ENCODE data around the gene CCDC167.

The CCDC167 gene

DNA sequence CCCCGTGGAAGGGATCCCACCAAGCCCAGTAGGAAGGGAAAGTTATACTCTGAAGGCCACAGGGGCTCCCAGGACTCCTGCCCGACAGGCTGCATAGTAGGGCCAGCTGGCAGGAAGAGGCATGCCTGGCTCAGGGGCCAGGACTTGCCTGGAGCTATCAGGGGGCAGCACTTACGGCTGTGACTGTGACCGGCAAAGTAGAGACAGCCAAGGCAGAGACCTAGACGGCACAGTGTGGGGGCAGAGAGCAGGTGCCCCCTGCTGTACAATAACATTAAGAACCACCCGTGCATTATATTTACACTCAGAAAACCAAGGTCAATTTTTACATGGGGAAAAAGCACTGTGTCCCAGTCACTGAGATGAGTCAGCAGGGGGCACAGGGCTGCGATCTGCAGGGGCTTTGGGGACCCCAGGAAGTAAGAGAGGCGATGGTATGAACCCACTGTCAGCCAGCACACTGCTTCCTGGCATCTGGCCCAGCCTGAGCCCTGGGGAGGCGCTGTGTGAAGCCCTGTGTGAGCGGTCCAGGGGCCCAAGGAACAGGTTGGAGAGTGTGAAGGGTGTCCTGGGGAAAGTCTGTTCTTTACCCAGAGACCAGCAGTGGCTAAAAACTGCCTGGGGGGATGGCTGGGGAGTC, 9.9 kb downstream of the CCDC167 start:
- no peak for DNase-seq (ENCODE audit: low read depth)

DNA sequence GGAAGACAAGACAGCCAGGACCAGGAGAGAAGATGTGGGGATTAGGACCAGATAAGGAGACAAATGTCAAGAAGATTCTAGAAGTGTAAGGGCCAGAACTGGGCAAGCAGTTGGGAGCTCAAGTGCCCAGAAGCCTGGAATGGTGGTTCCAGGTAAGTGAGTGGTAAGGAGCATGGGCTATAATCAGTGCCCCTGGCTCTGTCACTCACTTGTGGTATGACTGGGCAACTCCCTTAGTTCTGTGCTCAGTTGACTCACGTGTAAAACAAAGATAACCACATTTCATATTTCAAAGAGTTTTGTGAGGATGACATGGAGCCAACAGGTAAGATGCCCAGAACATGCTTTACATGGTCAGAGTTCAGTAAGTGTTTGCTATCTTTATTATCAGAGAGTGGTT, 11.2 kb downstream of the CCDC167 start:
- no peak for DNase-seq (ENCODE audit: low read depth)

DNA sequence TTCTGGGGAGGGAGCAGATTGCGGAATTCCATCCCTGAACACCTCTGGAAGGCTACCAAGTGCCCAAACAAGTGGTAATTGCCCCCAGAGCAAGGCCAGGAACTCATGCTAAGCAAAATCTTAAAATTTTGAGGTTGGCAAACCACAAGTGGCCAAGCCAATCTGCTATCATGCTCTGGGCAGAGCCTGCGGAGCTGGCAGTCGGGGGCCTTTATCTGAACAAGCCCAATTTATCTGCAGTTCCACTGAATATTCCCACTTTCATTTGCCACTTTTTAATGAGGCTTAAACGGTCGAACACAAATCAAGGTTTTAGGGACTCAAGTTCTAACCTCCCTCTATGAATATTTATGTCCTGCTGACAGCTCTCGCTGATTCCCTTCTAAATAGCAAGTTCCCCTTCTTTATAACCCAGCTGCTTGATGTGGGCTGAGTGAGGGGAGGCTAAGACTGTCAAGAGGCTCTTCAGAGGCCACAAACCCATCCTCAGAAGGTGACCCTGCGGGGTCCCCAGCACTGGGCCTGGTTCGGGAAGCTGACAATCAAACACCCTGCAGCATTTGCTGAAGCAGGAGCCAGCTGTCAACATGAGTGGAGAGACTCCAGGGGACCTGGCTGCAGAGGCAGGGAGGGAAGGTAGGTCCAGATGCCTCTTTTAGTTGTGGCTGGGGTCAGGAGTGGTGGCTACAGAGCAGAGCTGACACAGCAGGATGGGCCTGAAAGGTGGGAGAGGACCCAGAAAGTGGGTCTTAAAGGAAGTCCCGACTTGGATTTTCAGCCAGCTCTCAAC, 11.9 kb downstream of the CCDC167 start:
- no peak for DNase-seq (ENCODE audit: low read depth)

DNA sequence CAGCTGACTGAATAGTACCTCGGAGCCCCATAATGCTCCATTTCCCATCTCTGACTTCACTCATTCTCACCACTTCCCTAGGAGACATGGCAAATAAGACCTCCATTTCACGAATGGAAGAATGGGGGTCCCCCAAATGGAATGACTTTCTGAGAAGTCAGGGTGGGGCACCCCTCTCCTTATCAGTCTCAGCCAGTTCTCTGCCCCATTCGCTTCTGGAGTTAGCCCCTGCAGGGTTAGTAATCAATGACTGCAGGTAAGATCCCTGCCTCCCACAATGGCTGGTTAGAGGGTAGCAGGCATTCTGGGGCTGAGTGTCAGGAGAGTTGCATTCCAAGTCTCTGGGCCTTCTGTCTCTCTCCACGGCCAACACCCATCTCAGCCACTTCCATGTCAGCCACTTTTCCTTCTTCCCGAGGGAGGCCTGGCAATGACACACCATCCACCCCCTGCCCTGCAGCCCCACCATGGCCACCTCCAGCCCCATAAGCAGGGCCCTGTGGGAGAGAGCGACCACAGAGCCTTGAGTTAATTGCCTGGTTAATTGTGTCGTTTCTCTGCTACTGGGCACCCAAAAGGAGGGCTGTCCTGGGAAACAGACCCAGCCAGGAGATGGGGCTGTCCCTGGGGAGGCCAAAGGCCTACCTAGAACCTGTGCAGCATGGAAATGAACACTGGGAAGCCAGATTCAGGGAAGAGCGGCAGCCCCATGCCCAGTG, 13.4 kb downstream of the CCDC167 start:
- no peak for DNase-seq (ENCODE audit: low read depth)

DNA sequence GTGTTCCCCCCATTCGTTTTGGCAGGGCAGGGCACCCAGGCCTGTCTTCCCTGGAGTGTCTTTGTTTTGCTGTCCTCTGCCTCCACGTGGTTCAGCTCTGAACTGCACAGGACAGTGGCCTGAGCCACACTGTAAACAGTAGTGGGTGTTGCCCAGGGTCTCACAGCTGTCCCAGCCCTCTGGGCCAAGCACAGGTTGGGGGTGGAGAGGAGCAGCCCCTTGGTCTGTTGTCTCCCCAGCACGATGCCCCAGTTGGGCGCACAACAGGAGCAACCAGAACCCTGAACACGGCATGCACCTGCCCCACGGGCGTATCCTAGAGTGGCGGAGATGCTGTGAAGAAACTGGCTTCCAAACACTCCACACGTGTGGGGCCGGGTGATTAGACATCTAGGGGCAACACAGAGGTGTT, 14.4 kb downstream of the CCDC167 start:
- no peak for DNase-seq (ENCODE audit: low read depth)

DNA sequence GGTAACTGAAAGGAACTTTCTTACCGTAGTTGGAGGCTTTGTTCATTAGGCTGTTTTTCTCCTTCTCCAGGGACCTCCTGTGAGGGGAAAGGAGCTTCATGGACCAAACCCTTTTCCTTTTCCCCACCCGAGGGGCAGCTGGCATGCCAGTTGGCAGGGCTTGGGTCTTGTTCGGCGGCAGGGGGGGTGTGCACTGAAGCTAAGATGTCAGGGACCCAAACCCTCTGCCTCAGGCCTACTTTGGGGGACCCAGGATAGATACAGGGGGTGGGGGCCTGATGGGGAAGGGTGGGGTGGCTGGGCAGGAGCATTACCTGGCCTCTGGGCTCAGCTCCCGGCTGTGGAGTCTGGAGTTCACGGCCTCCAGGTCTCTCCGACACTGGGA, 14.9 kb downstream of the CCDC167 start:
- no peak for DNase-seq (ENCODE audit: low read depth)

DNA sequence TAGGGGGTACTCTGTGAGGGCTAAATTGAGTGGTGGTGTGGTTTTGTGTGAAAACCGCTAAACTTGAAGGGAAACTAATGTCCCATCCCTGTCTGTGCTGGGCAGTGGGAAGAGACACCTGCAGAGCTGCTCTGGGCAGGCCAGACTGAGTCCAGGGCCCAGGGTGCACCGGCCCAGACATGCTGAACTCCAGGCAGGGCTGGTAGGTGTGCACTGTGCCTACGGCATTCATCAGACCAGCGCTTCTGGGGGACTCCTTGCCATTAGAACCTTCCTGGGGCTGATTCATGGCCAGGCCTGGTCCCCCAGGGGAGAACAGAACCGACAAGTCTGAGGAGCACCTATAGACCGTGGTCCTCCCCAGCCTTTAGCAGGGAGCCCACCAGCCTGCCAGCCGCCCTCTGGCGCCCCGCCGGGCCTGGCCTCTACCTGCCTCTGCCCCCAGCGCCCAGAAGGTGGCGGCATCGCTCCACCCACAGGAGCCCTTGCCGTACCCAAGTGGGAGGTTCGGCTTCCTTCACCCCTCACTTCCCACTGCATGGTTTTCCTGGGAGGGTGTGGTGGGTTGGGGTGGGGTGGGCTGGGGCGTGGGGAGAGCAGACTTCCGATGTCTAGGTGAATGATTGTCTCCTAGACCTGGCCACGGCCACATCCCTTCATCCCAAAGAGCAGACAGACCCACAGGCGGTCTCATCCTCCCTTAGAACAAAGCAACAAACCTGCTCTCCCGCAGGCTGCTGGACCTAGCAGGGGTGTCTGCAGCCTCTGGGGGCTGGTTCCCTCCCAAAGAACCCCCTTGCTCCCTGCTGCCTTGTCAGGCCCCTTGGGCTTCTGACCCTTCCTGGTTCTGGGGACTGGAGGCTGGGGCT, 15.5 kb downstream of the CCDC167 start:
- DNase-seq (ENCODE audit: low read depth): no peak

DNA sequence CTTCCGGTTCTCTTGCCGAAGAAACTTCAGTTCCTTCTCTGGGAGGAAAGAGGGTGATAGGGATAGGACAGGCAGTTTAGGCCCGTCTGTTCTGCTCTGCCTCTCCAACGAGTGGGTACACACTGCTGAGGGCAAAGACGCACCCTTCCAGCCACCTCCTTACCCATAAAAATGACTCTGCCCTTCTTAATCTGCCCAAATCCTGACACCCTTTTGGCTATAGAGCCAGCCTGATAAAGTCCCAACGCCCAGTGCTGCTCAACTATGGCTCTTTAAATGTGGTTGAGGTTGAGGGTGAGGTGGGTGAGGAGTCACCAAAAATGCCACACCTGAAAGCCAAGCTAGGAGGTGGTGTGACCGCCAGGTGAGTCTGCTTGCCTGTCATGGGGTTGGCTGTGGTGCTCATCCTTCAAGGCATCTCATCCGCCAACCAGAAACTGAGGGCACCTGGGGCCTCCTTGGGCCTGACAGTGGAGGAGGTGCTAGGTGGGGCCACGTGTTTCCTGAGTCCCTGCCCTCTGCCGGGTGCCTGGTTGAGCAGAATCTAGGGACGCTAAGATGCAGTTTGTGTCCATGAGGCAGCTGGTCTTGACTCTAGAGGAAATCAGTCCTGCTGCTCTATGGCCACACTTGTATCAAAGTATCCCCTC, 16.3 kb downstream of the CCDC167 start:
- no peak for DNase-seq (ENCODE audit: low read depth)

DNA sequence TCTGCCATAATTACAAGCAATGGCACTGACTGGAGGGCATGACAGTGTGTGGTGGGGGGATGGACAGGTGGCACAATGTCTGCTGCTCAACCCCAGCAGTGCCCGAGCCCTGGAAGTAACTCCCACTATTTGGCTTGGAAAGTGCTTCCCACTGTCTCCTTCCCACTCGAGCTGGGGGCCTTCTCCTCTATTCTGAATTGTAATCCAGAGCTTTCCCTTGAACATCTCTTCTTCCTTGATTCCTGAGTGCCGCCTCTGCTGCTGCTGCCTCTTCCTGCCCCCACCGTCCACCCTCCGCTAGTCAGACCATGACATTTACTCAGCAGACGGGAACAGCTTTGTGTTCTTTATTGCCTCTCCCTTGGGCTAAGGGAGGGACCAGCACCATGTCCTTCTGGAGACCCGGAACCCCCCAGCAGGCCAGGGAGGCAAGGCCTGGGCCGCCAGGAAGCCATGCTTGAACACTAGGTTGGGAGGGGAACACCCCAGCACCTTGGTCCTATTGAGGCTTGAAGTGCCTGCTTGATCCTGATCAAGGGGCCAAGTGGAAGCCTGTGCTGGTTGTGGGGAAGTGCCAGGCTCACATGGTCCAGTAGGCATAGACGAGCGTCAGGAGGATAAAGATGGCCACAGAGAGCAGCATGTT, 17.0 kb downstream of the CCDC167 start:
- no peak for DNase-seq (ENCODE audit: low read depth)

DNA sequence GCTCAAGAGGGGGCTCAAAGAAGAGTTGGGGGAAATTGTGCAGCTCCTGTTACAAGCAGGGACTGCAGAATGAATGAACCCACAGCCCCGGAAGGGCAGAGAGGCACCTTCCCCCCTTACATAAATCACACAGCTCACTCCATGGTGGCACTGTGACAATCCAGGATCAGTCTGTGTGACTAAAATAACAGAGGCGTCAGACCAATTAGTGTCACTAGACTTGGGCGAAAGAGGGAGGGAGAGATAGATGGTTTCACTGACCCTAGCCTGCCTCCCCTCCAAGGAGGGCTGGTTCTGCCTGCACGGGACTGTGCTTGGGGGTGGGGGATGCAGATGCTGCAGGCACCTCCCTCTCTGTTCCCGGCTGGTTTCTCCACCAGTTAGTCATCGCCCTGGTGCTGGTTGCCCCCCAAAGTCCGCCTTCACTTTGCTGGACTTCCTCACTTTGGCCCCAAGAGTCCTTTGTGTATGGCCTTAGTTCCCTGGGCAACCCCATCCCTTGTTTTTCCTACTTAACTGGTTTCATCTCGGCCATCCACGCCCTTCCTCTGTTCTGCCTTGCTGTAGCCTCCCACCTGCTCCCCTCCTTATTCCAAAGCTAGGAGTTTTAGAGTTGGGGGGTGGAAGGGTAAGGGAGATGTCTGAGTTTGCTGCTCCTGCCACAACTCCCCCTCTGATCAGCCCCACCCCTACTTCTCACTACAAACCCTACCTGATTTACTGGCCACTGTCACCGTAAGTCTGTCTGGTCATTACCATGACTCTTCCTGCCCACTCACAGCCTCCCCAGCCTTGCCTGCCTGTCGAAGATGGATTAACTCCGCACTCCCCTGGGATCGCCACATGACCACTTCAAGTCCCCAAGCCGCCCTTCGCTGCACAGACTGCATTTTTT, 17.7 kb downstream of the CCDC167 start:
- DNase-seq (ENCODE audit: low read depth): no peak

DNA sequence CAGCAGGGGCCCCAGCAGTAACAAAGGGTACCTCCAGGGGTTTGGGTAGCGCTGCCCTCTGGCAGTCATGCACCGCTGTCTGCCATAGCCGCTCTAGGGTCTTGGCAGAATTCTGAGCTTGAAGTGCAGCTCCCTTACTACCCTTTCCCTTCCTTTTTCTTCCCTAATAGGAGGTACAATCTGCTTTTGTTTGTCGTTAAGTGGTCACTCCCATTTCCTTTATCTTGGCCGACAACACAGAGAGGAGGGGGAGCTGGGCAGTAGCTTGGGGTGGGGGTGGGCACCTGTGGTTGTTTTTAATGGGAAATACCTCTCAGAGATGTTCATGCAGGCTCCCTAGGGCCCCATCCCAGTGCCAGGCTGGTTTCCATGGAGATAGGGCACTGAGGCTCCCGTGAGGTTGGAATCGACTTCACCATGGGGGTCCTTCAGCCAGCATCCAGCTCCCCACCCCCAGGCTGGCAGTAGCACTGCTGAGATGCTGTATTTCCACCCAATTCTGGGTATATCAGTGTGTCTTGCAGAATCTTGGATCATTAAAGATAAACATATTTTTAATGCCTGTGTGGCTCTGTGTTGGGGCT, 18.6 kb downstream of the CCDC167 start:
- no peak for DNase-seq (ENCODE audit: low read depth)

DNA sequence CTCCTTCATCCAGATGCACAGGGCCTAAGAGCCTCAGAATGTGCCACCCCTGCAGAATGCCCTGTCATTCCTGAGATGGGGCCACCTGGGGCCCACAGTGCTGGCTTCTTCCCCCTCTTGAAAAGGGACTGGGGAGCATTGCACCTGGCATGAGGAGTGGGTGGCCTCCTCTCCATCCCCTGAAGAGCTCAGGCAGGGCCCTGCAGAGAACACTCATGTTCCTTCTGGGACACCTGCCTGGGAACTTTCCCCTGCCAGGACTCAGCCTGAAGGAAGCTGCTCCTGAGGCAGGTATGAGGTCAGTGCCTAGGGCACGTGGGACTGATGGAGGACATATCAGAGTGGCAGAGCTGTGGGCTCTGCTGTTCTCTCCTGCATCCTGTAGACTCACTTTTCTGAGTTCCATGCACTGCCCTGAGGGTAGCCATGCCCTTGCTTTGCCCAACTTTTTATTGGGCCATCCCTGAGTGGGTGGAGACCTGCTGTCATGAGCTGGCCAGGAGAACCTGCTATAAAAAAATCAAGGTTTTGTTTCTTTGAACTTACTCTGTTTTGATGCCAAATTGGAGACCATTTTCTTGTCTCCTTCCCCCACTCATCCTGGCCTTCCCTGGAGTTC, 19.5 kb downstream of the CCDC167 start:
- no peak for DNase-seq (ENCODE audit: low read depth)

DNA sequence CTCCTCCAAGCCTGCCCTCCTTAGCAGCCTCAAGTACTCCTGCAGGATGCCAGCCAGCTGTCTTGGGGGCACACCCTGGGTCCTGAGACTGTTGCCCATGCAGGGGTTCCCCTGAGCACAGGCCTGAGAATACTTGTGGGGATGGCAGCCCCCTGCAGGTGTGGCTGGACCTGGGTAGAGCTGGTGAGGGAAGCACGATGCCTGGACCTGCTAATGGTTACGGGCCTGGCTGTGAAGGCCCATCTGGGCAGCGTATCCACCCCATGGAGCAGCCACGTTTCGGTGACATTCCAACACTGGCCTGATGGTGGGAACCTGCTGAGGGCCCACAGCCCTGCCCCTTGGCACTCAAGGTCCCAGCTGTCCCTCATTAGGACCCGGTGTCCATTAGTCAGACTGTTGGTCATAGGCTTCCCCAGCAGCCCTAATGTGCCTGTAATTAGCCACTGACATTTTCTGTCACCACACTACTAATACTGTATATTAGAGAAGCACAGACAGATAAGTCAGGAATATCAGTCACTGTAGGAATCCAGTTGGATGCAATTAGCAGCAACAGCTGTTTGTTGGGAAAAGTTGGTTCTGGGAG, 20.3 kb downstream of the CCDC167 start:
- DNase-seq (ENCODE audit: low read depth): no peak

DNA sequence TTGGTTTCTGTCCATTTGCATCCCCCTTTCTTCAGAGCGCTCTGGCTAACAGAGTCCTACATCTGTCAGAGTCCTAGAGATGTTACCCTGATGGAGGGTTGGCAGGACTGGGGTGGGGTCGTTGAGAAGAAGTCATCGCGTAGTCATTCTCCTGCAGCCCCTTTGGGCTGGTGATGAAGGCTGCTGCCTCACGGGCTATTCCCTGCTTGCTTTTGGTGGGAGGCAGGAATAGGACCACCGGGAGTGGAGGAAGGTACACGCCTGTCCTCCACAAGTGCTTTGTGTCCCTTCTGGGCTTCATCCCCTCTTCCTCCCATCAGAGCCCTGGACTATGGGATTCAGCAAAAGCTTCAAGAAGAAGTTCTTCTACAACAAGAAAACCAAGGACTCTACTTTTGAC, 20.9 kb downstream of the CCDC167 start:
- DNase-seq (ENCODE audit: low read depth): no peak

DNA sequence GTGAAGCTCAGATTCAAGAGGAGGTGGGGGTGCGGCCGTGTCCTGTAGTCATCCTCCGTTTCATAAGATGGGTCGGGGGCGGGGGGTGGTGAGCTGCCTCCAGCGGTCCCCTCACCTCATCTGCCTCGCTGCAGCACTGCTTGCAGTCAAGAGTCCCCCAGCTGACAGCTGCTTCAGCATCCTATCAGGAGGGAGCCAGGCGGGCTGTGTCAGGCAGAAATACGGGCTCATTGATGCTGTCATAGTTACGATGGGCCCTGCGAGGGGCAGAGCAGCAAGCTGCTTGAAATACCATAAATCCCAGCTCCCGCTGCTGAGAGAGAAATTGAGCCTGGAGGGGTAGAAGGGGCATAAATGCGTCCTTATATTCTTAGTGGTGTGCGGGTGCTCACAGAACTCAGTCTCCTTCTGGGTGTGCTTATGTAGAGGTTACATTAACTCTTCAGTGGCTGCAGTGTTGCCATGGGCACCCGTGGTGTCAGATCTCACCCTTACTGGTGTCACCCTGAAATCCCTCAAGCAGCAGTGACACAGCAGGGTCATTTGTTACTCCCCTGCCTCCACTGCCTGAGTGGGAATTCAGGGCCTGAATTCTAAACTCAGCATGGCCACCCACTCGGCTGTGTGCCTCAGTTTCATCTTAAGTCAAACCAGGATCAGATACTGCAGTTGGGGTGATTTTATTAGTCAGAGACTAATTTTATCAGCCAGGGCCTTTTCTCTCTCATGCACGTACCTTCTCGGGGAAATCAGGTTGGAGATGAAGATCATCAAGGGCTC, 21.8 kb downstream of the CCDC167 start:
- DNase-seq (ENCODE audit: low read depth): no peak

DNA sequence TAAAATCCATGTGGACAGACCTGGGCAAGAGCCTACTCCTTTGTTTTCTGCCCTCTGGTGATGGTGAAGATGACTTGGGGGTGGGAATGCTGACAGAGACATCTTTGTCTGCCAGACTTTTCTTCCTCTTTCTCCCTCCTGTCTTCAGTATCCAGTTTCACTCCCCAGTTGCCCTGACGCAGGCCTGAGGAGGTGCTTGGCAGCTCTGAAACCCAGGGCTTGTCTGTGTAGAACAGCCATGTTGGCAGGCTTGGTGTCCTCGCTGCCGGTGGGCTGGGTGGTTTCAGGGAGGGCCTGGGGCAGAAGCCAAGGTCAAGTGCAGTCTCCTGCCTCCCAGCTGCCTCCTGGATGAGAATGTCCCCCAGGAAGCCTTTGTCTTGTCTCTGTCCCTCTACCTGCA, 22.5 kb downstream of the CCDC167 start:
- DNase-seq (ENCODE audit: low read depth): no peak

DNA sequence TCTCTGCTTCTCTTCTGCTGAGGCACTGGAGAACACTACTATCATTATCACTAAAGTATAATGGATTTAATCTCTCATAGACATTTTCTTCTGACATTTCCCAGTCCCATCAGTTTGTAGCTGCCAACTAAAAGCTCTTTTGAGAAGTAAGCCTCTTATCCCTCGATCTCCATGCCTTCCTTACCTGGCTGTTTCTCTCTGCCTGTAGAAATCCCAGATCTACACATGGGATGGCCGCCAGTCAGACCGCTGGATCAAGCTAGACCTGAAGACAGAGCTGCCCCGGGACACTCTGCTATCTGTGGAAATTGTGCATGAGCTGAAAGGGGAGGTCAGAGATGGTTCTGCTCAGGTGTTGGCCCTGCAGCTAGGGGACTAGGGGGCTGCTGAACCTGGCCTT, 25.4 kb downstream of the CCDC167 start:
- no peak for DNase-seq (ENCODE audit: low read depth)
